Measurements from ENCODE around the gene VOPP1.

DNA sequence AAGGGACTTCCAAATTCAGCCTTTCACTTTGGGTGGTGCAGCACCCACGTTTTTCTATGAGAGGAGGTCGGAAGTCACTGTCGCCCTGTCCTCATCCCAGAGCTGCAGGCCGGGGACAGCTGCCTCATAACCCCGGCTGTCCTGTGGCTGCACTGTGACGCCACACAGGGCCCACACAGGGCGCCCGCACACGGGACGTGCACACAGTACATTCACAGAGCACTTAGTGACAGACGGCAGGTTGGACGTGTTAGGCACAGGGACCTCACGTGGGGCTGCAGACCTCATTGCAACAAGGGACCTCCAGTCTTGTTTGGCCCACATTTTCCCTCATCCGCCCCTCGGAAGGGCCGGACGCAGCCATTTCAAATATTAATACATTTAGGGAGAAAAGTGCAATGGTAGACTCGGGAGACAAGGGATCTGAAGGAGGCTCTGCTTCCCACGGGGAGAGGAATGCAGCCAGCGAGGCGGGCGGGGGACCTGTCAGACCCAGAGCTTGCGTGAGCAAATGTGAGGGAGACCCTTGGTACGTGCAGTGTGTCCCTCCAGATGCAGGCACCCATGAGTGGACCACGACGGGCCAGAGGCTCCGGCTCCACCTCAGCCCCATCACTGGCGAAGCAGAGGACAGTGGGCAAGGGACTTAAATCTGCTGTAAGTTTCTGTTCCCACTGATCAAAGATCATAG is 86.7 kb downstream of the VOPP1 start:
- TF ChIP-seq ZNF274 (IDR thresholded peaks at IDR 0.05; ENCODE audit: low read depth, low read length) (no peak), SUZ12 (IDR thresholded peaks at IDR 0.05; ENCODE audit: extremely low read depth, insufficient read depth, insufficient read length) (no peak)

Data from NT2/D1 (cell line).